Measurements from ENCODE around the gene GTPBP3.
A peak's percentile ranks its signal among the peaks of the same experiment; 100 is the strongest.
"Not testable (repeated sequence)": the region's sequence is repeated elsewhere in the genome, so short reads cannot be mapped to it uniquely, and the experiment has no call there.

The GTPBP3 gene

DNA sequence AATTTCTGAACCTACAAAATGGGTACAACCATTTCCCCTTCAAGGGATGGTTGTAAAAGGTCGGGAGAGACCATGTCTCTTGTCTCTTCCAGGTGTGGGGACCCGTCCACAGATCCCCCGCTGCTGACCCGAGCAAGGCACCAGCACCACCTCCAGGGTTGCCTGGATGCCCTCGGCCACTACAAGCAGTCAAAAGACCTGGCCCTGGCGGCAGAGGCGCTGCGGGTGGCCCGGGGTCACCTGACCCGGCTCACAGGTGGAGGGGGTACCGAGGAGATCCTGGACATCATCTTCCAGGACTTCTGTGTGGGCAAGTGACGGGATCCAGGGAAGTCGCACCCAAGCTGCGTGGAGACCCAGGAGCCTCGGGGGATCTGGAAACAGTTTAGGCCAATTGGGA, 4.0 kb downstream of the GTPBP3 start:
- no peak for DNase-seq (ENCODE audit: low spot score)

DNA sequence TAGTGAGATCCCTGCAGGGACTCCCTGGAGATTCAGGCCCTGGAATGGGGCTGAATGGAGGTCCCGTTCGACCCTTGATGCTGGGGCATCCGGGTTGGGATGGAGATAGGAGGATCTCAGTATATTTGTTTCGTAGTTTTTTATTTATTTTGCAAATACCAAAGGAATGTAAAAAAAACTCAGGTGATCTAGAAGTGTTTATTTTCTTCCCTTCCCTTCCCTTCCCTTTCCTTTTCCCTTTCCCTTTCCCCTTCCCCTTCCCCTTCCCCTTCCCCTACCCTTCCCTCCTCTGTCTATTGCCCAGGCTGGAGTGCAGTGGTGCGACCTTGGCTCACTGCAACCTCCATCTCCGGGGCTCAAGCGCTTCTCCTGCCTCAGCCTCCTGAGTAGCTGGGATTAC, 4.5 kb downstream of the GTPBP3 start:
- no peak for DNase-seq (ENCODE audit: low spot score)

DNA sequence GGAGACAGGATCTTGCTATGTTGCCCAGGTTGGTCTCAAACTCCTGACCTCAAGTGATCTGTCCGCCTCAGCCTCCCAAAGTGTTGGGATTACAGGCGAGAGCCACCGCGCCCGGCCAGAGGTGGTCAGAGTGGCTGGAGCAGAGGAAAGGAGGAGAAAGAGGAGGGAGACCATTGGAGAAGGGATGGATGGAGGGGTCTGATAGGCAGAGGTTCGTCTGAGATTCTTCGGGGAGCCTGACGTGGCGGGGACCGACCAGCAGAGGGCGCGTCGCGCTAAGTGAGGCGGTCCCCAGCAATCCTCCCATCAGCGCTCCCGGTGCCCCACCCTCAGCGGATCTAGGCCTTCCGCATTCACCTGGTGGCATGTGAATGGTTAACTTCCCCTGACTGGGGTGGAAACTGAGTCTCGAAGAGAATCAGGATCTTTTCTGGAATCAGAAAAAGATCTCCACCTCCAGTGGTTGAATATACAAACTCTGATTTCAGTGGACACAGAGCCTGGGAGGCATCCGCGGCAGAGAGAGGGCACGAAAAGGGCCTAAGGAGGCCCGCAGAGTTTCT, 8.8 kb downstream of the GTPBP3 start:
- peak; percentile 86 for DNase-seq (ENCODE audit: low spot score)

DNA sequence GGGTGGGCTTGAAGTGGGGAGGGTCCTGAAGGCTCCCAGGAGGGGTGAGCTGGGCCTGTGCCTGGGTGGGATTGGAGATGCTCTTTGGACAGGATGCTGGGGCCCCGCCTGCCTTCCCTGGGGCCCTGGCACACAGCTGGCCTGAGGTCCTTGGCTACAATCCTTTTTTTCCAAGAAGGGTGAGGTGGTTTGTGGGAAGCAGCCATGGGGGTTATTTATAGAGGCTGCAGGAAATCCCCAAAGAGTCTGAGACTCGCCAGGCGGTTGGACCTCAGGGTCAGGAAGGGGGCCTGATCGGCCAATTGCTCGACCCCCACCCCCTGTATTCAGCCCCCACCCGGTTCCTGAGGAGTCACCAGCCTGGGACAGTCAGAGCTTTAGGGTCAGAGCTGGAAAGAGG, 10.0 kb downstream of the GTPBP3 start:
- DNase-seq (ENCODE audit: low spot score) = no peak

DNA sequence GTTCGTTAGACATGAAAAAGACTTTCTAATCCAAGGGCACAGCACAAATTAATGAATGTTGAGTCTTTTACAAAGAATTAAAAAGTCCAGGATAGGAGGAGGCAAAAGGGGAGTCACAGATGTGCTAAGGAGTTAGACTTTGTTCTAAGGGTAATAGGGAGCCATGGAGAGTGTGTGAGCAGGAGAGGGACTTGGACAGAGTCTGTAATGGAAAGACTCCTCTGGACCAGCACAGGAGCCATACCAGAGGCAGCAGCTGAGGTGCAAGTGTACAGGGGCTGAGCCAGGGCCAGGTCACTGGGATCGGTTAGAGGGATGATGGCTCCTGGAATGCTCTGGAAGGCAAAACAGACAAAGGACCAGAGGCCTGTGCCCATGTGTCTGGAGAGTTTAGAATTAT, 10.5 kb downstream of the GTPBP3 start:
- no peak for DNase-seq (ENCODE audit: low spot score)

DNA sequence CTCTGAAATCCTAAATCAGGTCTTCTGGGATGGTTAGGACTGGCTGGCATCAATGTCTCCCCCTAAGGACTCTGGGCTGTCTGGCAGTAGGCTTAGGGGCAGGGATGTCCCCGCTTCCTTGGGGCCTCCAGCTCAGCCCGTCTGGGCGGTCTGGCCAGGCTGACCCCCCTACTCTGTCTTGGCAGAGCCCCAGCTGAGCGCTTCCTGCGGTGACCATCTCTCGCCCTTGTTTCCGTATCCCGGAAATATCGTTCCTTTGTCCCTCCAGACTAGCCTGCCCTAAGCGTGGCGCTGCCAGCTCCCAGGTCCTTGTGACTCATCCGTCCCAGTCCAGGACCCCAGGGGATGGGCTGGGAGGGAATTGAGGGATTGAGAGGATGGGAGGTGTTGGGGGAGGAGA, 11.3 kb downstream of the GTPBP3 start:
- peak; percentile 63 for DNase-seq (ENCODE audit: low spot score)

DNA sequence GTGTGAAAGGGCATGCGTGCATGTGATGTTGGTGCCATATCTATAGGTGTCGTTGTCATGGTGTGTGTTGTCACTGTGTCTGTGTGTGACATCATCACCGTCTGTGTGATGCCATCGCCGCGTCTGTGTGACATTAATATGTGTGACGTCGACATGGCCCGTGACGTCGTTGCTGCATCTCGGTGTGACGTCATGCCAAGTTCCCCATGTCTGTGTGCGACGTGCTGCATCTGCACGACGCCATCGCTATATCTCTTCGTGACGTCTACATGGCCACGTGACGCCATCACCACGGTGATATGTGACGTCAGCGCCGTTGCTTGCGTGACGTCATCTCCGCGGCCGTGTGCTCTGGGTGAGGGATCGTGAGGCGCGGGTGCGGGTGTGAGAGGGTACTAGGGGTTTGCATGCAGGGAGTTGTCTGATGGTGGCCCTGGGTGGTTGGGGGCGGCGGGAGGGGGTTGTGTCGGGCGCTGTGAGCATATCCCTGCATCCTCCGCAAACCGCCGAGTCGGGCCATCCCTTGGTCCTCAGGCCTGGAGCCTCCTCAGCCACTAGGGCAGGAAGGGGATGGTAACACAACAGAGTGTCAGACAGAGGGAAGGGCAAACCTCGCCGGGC, 14.6 kb downstream of the GTPBP3 start:
- no peak for DNase-seq (ENCODE audit: low spot score)

DNA sequence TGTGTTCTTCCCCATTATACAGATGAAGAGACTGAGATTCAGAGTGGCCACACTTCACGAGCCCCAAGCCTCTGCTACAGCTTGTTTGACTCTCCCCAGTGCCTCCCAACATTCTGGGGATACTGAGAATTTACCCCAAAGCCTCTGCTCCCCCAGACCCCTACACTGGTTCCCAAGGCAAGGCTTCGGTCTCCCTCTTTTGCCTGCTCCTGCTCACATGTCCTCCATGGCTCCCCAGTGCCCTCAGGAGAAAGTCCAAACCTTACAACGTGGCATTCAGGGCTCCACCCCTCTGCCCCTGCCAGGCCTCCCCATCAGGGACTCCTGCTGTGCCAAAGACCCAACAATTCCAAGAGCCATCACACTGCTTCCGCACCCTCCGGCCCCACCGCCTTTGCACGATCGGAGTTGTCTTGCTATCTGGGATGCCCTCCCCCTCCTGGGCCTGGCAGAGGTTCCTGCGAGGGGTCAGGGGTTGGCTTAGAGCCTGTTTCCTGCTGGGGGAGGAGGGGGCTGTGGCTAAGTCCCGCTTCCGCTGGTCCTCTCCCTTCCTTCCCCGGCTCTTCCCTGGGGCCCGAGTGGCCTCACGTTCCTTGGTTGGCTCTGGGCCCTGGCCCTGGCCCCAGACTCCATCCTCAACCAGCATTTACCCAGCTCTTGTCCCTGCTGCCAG, 15.4 kb downstream of the GTPBP3 start:
- DNase-seq (ENCODE audit: low spot score) = no peak

DNA sequence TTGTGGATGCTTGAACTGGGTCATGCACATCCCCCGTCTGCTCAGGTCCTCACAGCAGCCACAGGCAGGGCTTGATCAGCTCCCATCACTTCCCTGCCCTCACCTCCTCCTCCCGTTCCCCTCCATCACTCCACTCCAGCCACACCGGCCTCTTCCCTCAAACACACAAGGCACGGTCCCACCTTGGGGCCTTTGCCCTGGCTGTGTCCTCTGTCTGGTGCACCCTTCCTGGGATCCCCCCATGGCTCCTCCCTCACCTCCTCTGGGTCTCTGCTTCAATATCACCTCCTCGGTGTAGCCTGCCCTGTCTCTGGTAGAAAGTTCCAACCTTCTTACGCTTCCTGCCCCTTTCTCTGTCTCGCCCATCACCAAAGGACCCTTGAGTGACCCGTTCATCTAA, 16.0 kb downstream of the GTPBP3 start:
- no peak for DNase-seq (ENCODE audit: low spot score)

DNA sequence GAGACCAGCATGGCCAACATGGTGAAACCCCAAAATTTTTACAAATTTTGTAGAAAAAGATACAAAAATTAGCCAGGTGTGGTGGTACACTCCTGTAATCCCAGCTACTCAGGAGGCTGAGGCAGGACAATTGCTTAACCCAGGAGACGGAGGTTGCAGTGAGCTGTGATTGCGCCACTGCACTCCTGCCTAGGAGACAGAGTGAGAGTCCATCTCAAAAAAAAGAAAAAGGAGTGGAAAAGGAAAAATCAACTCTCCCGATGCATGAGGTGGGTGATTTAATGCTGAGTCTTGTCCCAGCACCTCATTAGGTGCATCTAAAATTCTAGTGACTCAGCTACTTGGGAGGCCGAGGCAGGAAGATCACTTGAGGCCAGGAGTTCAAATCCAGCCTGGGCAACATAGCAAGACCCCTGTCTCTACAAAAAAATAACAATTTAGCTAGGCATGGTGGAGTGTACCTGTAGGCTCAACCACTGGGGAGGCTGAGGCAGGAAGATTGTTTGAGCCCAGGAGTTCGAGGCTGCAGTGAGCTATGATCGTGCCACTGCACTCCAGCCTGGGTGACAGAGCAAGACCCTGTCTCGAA, 19.8 kb downstream of the GTPBP3 start:
- no peak for DNase-seq (ENCODE audit: low spot score)

DNA sequence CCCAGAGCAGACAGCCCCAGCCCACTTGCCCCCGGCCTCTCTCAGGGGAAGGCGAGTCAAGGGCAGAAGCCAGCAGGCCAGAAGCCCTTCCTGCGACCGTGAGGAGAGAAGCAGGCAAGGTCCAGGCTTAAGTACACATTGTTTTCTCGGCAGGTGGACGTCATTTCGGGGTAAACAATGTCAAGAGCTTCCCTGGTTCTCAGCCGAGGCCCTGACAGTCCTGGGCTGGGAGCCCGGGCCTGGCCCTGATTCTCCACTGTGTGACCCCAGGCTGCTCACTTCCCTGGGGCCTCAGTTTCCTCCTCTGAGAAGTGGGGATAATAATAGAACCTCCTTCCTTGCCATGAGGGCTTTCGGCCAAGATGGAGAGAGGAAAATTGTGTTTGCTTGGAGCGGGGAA, 20.4 kb downstream of the GTPBP3 start:
- DNase-seq (ENCODE audit: low spot score) = no peak

DNA sequence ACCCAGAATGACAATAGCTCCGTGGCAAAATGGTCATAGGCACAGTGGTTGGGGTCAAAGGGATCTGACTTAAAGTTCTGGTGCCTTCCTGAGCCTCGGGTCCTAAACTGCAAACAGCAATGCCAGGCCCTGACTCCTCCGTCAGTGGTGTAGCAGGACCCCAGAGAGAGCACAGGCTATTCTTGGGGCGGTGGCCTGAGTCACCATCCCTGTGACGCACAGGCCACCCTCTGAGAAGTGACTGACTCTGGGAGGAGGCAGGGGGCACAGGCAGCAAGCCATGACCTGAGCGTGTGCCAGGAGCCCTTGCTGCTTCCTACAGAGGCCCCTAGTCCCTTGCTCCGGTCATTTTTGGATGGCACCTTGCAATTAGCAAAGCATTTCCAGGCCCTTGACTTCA, 21.0 kb downstream of the GTPBP3 start:
- no peak for DNase-seq (ENCODE audit: low spot score)

DNA sequence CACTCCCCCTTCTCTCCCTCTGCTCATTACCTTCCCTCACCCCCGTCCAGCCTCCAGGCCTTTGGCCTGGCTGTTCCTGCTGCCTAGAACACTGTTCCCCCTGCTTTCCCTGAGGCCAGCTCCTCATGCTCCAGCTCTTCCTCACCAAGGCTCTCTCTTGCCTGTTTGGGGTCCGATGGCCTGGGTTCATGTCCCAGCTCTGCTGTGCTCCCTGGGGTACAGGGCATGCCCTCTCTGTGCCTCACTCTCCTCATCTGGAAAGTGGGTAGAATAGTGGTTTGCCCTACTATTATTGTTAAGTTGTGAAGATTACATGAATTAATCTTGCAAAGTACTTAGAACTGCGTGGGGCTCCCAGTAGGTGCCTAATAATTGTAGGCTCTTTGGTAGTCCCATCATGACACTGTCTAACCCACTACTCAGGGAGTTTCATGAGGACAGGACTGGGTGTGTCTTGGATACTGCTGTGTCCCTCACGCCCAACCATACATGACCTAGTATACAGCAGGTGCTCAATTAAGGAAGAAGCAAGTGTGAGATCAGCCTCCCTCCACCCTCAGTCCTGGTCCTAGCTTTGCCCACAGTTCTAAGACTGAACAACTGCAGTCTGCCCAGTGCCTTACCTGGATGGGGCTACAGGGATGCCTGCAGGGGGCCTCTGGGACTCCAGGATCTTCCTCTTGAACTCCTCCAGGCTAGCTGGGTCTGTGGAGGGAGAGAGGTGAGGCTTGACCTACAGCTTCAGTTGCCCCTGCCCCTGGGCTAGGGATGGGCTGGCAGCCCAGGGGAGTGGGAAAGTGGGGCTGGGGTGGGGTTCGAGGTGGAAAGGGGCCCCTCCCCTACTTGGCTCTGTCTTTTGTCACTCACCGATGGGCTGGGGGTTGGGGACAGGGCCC, 22.8 kb downstream of the GTPBP3 start:
- no peak for DNase-seq (ENCODE audit: low spot score)

DNA sequence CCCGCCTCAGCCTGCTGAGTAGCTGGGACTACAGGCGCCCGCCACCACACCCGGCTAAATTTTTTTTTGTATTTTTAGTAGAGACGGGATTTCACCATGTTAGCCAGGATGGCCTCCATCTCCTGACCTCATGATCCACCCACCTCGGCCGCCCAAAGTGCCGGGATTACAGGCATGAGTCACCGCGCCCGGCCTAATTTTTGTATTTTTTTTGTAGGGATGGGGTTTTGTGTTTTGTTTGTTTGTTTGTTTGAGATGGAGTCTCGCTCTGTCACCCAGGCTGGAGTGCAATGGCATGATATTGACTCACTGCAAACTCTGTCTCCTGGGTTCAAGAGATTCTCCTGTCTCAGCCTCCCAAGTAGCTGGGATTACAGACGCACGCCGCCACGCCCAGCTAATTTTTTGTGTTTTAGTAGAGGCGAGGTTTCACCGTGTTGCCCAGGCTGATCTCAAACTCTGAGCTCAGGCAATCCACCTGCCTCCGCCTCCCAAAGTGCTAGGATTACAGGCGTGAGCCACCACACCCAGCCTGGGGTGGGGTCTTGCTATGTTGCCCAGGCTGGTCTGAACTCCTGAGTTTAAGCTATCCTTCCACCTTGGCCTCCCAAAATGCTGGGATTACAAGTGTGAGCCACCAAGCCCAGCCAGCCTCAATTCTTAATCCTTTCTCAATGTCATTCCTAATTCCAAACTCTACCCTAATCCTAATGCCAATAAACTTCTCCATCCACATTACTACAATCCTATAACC, 26.7 kb downstream of the GTPBP3 start:
- not testable (repeated sequence) for DNase-seq (ENCODE audit: low spot score)

DNA sequence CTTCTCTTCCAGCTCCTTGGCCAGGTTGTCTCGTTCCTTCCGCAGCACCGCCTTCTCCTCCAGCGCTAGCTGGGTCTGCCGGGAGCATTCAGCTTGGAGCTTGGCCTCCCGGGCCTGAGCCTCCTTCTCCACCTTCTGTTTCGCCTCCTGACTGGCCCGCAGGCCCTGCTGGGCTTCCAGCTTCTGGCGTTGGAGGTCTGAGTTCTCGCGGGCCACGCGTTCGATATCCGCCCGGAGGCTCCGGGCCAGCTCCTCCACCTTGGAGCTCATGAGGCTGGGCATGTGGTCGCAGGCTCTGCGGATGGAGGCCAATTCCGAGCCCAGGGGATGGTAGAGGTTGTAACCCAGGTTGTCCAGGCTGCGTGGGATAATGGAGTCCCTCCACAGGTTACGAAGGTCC, 28.0 kb downstream of the GTPBP3 start:
- no peak for DNase-seq (ENCODE audit: low spot score)

DNA sequence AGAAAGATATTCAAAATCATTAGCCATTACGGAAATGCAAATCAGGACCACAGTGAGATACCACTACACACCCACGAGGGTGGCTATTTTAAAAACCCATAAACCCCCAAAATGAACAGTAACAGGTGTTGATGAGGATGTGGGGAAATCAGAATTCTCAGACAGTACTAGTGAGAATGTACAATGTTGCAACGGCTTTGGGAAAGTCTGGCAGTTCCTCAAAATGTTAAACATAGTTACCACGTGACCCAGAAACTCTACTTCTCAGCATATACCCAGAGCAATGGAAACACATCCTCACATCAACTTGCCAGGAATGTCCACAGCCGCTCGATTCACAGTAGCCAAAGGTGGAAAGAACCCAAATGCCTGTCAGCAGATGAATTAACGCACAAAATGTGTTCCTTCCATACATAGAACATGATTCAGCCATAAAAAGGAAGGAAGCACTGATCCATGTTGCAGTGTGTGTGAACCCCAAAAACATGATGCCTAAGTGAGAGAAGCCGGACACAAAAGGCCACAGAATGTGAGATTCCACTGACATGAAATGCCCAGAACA, 32.8 kb downstream of the GTPBP3 start:
- DNase-seq (ENCODE audit: low spot score) = no peak

DNA sequence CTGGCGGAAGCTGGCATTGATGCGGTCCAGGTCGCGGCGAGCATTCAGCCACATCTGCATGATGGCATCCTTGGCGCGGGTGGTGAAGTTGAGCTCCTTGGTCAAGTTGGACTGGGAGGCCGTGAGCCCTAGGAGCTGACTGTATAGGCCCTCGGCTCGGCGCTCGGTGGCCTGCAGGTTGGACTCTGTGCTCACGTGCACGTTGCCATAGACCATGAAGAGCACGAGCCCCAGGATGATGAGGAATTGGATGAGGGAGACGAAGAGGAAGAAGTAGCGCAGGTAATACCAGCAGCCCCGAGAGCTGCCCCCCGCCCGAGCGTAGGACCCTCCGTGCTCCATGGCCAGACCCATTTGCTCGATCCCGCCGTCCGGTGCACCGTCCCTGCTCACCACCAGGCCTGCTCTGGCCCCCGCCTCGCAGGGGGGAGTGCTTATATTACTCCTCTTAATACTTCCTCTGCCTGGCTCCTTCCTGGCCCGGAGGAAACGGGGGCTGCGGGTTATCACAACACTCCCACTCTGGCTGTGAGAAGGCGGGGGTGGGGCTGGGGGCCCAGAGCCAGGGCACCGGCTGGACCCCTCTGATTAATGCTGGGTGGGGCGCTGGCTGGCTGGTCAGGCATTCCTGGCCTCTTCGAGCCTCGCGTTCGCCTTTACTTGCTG, 39.7 kb downstream of the GTPBP3 start, which contains the start of gene PLVAP:
Gene PLVAP, minus strand, starts transcription at position 408 of the 666 bp plus-strand sequence. Its CDS starts 54 bp downstream, at position 354.
- no peak for DNase-seq (ENCODE audit: low spot score)

DNA sequence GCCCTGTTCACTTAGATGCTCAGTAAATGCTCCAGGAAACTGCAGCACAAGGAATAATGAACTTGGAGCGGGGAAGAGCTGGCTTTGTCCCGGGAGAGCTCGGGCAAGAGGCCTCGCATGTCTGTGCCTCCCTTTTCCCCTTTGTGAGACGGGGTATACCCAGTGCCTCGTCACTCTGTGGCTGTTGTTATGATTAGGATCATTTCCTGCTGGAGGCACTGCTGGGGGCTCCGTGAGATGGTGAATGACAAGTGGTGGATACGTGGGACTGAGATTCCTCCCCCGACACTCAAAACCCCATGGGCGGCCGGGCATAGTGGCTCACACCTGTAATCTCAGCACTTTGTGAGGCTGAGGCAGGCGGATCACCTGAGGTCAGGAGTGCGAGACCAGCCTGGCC, 40.9 kb downstream of the GTPBP3 start:
- no peak for DNase-seq (ENCODE audit: low spot score)

DNA sequence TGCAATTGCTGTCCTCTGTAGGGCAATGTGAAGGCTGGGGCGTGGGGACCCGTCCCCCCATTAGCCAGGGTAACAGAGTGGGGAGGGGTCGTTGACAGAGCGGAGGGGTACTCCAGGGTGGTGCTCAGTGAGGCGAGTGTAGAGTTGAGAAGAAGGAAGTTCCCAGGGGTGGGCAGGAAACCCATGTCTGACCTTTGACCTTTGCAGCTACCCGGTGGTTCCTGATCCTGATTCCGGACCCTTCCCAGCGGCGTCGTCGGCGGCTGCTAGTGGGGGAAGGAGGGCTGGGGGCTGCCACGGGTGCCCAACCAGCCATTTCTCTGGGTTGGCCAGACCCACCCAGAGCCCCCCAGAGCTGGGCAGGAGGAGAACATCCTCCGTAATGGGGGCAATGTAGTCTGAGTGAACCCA, 41.9 kb downstream of the GTPBP3 start:
- DNase-seq (ENCODE audit: low spot score) = peak; percentile 75

DNA sequence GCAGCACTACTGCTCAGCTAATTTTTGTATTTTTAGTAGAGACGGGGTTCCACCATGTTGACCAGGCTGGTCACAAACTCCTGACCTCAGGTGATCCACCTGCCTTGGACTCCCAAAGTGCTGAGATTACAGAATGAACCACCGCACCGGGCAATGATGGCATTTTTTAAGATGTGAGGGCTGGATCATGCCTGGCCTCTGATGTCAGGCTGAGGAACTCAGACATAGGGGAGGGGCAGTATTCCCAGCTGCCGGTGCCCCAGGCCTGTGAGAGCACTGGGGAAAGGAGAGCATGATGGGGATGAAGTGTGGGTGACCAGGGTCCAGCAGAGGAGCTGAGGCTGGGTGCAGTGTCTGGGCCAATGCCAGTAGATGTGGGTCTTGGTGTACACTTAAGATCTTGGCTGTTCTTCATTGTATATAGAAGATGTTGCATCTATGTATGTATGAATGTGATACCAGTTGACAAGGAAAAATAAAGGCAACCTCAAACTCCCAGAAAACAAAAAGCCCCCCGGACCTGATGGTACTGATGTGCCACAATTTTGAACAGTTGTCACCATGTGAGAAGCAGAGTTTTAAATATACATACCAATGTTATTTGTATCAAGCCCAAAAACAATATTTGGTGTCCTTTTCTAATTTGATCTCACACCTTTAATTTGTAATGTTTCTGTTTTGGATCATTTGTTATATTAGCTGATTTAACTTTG, 43.2 kb downstream of the GTPBP3 start:
- DNase-seq (ENCODE audit: low spot score) = no peak
